HL-60/S4 treated with retinoic acid at 250 ng/mL for 4 days and 3 days (cell line): ENCODE measurements around the gene SHISA6.

ENCODE experiments used
- in situ Hi-C: fragments of 300-500 bp; cut with MboI; formaldehyde crosslinking; loops from 2 replicates; pipeline ENCODE4 v1.7.0; 2022; ENCODE audit warnings: low sequenced_read_pairs

The SHISA6 gene

DNA sequence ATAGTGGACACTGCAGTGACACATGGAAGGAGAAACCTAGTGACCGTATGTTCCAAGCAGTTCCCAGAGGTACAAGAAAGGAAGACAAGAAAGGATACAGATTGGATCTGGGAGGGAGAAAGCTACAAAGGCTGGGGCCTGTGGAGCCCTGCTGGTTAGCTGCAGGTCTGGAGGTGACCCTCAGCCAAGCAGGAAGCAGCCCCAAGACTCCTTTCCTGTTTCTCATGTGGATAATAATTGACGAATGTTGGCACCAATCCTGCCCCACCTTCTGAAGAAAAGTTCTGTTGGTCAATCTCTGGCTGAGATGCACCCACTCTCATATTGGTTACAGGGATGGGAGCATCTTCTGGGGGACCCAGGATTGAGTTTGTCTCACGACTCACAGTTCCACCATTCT lies 99.8 kb downstream of the SHISA6 start:
- in situ Hi-C loops = no loop called here

DNA sequence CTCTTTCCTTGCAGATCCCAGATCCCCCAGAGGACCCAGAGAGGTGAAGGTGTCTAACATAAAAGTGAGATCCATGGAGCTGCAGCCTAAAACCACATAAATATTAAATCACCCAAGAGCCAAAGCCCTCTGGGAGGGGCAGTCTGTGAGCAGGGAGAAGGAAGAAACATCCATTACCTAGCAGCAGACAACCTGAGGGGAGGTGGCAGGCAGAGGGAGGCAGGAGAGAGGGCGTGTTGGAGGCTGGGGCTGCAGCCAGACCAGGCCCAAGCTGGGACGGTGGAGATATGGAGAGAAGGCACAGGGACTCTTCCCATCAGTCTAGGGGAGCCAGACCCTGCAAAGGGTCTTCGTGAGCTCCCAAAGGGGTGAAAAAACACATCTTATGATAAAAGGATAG lies 101.1 kb downstream of the SHISA6 start:
- in situ Hi-C loops = no loop called here

DNA sequence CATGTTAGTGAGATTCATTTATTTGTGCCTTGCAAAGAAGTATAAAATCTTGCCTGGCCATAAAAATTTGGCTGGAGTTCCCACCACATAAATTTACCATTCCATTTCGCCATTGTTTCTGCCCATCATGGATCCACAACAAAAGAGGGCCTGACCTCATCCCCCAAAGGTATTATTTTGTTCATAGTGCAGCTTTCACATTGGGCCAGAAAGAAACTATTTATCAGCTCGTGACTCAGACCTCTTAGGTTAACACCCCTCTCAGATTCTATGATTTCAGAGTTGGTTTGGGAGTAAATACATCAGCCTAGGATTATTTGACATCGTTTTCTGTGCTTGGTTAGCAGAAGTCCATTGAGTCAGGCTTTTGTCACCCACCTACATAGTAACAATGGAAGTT lies 108.1 kb downstream of the SHISA6 start:
- in situ Hi-C loops = no loop called here

DNA sequence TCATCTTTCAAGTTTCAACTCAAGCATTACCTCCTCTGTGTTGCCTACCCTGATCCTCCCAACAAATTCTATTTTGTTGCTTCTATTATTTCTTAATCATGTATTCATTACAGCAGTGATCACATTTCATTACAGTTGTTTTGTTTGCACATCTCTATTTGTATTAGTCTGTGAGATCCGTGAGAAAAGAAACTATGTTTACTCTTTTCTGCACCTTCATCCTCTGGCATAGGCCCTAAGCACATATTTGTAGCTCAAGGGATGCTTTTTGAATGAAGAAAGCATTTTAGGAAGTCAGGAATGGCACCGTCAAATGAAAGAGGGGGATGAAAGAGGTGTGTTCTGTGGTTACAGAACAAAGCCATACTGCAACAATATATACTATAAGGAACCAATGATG lies 110.5 kb downstream of the SHISA6 start:
- in situ Hi-C loops = no loop called here

DNA sequence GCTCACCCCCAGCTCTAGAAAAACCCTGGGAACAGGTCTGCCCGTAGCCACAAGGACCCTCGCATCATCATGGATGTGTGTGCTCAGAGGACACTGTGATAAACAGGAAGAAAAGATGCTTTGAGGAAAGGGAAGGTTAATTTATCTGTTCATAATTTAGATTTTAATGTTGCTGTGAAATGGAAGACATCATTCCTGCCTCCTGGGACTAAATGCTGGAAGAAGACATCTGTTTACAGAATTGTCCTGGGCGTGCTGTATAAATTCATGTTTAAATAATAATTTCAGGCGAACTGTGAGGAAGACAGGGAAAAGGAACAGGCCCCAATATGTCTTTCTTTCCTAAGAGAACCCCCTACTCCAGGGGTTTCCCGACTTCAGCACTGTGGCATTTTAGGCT lies 112.6 kb downstream of the SHISA6 start:
- in situ Hi-C loops = no loop called here

DNA sequence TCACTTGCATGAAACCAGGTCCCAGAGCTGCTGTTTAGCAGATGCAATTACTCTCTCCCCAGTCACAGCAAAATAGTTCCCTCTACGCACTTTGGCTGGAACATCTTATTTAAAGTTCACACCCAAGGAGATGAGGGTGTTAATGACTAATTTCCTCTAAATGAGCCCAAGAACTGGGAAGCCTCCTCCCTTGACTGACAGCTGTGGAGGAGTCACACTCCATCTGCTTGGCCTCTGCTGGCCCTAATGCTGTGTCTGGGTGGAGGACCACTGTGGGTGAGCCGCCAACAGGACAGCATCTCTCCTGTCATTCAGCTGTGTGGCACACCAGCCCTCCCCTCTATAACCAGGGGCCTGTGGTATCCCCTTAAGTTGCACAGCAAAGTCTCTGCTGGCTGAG lies 115.4 kb downstream of the SHISA6 start:
- in situ Hi-C loops = no loop called here

DNA sequence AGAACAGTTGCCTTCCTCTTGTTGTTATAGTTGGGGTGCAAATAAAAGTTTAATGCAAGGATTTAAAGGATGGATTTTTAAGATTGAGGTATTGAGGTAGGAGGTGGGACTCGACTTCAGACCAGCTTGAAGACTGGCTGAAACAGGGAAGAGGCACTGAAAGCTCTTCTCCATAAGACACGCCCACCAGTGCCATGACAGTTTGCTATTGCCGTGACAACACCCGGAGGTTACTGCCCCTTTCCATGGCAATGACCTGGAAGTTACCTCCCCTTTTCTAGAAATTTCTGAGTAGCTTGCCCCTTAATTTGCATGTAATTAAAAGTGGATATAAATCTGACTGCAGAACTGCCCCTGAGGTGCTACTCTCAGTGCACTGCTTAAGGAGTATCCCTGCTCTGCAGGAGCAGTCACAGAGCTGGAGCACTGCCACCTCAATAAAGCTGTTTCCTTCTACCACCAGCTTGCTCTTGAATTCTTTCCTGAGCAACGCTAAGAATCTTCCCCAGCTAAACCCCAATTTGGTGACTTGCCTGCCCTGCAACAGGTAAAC lies 122.6 kb downstream of the SHISA6 start:
- in situ Hi-C loops = no loop called here

DNA sequence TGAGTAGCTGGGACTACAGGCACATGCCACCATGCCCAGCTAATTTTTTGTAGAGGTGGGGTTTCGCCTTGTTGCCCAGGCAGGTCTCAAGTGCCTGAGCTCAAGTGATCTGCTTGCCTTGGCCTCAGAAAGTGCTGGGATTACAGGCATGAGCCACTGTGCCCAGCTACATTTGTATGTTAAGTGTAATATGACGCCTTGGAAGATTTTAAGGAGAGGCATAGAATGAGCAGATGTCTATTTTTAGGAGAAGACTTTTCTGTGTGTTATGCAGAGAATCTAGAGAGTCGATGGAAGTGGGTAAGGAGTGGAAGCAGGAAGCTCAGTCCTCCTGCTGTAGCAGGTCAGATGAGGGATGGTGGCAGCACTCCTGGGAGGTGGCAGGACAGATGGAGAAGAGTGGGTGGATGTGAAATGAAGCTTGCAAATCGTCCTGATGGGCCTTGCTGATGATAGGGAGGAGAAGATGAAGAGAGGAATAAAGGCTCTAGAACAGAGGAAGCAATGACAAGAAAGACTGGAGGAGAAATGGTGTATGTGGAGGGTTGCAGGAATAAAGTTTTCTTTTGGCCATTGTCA lies 125.3 kb downstream of the SHISA6 start:
- in situ Hi-C loops = no loop called here

DNA sequence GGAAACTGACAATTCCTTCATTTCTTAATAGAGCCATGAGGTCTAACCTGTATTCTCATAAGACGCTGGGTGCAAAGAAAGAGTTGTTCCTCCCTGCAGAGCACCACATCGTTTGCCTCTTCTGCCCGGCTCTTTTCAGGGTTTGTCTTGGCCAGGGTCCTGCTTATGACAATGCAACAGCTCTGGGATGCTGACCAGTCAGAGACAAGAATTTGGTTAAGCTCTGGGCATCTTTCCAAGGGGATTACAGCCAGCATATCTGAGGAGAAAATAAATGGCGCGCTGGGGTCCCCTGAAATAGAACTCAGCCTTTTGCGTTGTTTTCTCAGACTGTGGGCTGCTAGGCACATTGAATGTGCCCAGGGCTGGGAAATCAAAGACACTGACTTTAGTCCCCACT lies 128.6 kb downstream of the SHISA6 start:
- in situ Hi-C loops = no loop called here

DNA sequence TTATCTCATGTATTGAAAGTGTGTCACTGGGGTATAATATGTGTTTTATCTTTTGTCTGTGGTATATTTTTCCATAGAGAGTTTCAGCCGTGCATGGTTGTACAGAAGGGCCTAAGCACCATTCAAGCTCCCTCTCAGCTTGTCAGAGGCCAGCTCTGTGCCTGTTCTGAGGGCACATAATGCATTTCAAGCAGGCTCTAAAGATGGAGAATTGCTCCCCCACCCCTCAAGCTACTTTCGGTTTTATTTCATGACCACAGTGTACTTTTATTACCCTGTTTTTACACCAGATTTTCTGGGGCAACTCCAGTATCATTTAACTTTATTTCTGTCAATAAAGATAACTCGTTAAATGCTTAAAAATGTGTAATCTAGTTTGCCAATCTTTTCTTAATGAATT lies 131.7 kb downstream of the SHISA6 start:
- in situ Hi-C loops = no loop called here

DNA sequence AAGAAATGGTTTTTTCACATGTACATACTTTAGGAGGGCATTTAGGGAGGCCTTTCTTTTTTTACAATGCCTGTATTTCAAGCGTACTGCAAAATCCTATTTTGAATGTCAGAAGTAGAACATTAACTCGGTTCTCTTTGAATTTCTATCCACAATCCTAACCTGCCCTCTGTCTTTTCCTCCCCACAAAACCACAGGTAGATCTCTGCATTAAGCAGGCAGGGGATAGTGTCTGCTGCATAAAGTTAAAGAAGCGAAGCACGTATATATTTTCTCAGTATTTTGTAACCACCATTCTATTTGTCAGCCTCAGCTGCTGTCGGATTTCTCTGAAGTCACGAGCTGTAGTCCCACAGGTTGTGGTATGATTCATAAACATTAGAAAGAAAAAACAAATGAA lies 137.5 kb downstream of the SHISA6 start:
- in situ Hi-C loops = no loop called here

DNA sequence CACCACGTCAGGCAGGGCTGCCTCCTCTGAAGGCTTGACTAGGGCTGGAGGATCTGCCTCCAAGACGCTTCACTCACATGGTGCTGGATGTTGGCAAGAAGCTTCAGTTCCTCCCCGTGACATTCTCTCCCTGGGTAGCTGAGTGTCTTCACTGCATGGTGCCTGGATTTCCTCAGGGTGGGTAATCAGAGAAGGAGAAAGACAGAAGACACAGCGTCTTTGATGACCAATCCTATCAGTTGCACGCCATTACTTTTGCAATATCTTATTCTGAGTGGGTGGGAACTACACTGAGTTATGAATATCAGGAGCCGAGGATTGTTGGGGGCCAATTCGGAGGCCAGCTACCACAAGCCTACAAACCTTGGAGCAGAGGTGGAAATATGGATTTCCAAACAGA lies 139.7 kb downstream of the SHISA6 start:
- in situ Hi-C loops = no loop called here

DNA sequence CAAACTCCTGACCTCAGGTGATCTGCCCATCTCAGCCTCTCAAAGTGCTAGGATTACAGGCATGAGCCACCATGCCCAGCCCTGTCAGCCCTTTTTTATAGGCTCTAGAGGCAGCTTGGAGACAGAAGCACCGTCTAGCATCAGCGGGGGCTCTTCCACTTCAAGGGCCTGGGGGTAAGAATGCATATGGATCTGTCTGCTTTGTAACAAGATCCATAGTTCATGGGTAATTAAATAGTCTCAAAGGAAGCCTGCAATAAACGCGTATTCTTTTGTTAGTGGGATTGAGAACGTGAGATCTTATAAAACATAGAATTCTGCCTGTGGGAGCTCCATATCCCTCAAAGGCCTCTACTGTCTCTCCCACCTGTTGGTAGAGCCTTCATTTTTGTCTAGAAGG lies 142.1 kb downstream of the SHISA6 start:
- in situ Hi-C loops = no loop called here

DNA sequence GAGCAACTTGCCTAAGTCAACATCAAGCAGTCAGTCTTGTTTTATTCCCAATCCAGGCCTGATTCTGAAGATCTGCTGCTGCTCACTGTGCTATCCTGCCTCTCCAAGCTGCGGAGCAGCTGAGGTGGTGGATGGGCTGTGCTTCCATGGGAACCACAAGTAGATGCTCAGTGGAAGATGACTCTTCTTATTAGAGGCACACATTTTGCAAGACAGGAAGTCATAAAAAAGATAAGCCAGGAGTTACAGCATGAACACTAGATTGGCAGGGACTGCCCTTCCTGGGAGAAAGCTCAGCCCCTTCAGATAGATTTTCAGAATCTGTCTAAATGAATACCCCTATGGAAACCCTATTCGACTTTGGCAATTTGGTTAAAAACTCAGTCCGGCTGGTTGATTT lies 143.1 kb downstream of the SHISA6 start:
- in situ Hi-C loops = no loop called here

DNA sequence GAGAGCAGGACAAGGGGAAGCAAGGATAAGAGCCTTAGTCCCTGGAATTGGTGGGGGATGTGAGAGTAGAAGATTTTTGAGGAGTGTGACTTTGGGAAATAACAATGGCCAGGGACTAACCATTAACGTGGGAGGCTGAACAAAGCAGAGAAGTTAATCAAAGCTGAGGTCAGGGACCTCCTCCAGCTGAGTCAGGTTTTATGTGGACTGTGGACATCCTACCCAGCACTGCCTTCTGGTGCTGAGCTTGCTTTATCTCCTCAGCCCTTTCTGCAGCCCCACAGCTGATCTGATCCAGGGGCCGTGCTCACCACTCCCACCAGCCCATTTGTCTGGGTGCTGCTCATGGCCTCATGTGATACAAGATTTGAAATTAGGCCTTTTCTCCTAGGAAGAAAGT lies 146.6 kb downstream of the SHISA6 start:
- in situ Hi-C loops = no loop called here

DNA sequence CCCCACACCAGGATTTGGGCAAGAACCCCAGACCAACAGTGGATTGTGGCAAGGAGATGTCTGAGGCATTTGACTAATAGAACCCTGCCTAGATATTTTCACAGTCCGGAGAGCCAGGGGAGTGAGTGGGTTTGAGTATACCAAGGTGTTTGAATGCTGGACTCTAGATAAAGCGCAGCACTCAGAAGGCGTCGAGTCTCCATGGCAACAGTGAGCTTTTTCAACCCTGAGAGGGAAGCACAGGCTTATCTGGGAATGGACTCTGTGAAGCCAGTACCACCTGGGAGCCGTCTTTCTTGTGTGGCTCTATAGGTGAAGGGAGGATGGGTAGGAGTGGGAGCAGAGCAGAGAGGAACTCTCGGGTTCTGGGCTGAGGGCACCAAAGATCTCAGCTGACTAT lies 147.0 kb downstream of the SHISA6 start:
- in situ Hi-C loops = no loop called here

DNA sequence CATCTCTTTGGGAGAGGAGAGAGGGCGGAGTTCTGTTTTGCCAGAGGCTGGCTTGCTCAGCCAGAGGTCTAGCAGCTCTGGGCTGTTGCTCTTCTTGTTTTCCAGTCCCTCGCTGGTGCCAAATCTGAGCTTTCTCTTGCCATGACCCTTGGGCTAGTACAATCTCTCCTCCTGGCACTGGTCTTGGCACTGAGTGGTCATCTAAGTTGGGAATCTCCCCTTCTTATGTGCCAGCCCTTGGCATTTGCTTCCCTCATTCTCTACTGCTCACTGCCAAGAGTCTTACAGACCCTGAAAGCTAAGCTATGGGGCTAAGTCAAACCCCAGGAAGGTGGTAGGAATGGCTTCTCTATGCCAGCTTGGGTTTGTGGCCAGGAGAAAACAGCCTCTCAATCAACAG lies 148.6 kb downstream of the SHISA6 start:
- in situ Hi-C loops = no loop called here

DNA sequence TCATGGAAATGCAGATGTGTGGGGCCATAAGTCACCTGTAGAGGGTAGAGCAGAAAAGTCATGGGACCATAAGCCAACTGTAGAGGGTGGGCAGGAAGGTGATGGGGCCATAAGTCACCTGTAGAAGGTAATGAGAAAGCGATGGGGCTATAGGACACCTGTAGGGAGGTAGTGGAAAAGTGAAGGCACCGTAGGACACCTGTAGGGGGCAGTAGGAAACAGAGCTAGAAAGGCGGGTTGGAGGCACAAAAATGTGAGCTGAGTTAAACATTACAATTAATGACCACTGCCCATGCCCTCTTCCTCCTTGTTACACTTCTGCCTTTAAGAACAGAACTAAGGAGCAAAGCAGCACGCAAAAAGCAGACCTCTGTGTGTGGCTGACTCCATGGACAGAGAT lies 150.1 kb downstream of the SHISA6 start:
- in situ Hi-C loops = no loop called here

DNA sequence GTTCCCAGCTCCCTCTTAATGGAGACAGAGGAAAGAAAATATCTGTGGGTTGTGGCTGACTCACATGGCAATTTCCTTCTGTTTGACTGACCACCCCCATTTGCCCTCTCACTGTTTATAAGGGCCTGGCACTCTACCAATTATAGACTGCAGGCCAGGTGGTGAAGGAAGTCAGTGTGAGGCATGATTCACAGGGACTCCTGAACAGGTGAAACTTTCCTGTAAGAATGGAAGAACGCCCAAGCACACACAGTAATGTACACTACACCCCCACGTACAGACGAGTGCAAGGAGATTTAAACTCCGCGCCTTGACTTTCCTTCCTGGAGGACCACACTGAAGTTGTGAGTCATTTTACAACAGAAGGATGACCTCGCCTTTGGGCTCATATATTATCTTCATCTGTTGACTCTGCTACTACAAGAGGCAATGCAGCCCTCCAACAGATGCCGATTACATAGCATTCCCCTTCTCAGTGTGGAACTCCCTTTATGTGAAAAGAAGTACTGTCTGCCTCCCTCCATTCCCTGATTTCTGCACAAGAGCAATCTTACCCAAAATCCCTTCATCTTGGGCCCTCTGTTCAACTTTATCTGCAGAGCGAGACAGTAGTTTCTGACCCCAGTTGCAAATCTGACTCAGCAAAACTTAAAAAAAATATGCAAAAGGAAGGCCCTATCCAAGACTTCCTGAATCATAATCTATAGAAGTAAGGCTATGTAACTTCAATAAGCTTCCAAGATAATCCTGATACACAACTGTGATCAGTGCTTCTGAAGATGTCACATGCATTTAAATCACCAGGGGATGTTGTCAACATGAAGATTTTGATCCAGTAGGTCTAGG lies 163.6 kb downstream of the SHISA6 start:
- in situ Hi-C loops = no loop called here

DNA sequence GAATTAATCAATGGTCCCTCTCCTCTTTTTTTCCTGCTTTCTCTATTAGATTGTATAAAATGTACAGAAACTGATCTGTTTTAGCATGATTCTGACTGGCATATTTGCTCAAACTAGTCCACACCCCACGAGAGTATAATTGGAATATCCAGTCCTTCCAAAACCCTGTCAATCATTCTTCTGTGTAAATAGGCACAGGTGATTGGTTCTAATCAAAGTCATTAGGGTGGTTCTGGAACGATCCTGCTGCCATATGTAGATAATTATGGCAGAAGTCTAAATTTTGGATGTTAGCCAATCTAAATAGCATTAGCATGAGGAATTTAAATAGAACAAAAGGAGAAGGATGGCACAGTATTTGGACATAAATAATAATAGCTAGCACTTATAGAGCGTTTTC lies 165.7 kb downstream of the SHISA6 start:
- in situ Hi-C loops = no loop called here

DNA sequence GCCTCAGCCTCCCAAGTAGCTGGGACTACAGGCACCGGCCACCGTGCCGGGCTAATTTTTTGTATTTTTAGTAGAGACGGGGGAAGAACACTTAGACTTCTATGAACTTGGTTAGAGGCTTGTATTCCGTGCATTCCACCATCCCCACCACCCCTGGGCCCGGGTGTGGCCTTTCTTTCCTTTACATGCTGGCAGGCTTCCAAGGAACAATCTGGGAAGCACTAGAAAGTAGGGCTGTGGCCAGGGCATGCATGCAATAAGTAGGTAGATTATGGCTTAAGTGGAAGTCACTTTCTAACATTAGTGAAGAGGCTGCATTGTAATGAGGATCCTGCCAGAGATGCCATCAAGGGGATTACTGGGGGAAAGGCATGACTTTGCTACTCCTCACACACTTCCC lies 171.6 kb downstream of the SHISA6 start:
- in situ Hi-C loops = no loop called here

DNA sequence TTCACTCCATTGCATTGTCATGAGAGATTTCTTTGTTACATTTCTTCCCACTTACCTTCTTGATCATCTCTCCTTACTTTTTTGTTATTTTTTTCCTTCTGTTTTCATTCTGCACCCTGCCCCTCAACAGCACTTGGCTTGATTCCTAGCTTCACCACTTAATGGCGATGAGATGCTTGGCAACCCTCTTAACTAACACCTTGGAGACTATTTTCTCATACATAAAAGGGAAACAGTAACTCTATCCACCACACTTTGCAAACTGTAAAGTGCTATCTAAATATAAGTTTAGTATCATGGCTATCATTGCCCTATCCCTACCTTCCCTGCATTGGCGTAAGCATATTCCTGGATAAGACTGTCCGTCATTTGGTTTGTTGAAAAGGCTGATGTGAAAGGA lies 177.3 kb downstream of the SHISA6 start:
- in situ Hi-C loops = no loop called here

DNA sequence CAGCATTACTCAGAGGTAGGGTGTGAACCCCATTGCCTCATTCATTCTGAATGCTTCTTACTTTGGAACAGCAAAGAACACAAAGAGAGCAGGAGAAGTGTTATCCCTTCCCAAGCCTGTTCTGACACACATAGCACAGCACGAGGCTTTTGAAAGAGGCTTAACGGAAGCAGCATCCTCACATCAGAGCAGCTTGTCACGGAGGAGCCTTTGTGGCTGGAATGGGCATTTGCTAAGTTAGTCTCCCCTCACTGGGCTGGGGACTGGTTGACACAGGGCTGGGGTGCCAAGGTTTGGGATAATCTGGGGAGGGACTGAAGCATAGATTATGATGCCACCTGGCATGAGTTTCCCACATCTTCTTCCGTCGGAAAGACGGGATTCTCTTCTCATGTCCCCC lies 189.7 kb downstream of the SHISA6 start:
- in situ Hi-C loops = no loop called here
